Measurements from ENCODE around the gene ST8SIA5.

The ST8SIA5 gene

GRCh38 chr18:46787674-46788073 lies 30.8 kb upstream of the ST8SIA5 start:
- TF ChIP-seq TCF12 (IDR thresholded peaks at IDR 0.05; ENCODE audit: low read depth) (no peak), REST (IDR thresholded peaks at IDR 0.05; ENCODE audit: low read depth) (no peak), NFIC (IDR thresholded peaks at IDR 0.05) (no peak), EGR1 (IDR thresholded peaks at IDR 0.05) (no peak), YY1 (IDR thresholded peaks at IDR 0.05; ENCODE audit: low read depth) (no peak), CEBPB (IDR thresholded peaks at IDR 0.05) (no peak), MAX (IDR thresholded peaks at IDR 0.05) (no peak), RAD21 (IDR thresholded peaks at IDR 0.05; ENCODE audit: low read depth) (no peak), EP300 (IDR thresholded peaks at IDR 0.05; ENCODE audit: borderline replicate concordance) (no peak), CREB1 (IDR thresholded peaks at IDR 0.05; ENCODE audit: low read depth) (no peak), ZBTB7A (IDR thresholded peaks at IDR 0.05; ENCODE audit: low read depth) (no peak), USF1 (IDR thresholded peaks at IDR 0.05) (no peak), FOXM1 (IDR thresholded peaks at IDR 0.05; ENCODE audit: borderline replicate concordance, low read depth) (no peak), TEAD4 (IDR thresholded peaks at IDR 0.05) (no peak), TAF1 (IDR thresholded peaks at IDR 0.05; ENCODE audit: low read depth) (no peak)

GRCh38 chr18:46772357-46772756 lies 15.5 kb upstream of the ST8SIA5 start:
- TF ChIP-seq TEAD4 (IDR thresholded peaks at IDR 0.05): no peak
- TF ChIP-seq REST (IDR thresholded peaks at IDR 0.05; ENCODE audit: low read depth): no peak
- no peak for TF ChIP-seq EGR1 (IDR thresholded peaks at IDR 0.05)
- no peak for TF ChIP-seq CREB1 (IDR thresholded peaks at IDR 0.05; ENCODE audit: low read depth)
- TF ChIP-seq FOXM1 (IDR thresholded peaks at IDR 0.05; ENCODE audit: borderline replicate concordance, low read depth): no peak
- no peak for TF ChIP-seq YY1 (IDR thresholded peaks at IDR 0.05; ENCODE audit: low read depth)
- no peak for TF ChIP-seq NFIC (IDR thresholded peaks at IDR 0.05)
- no peak for TF ChIP-seq ZBTB7A (IDR thresholded peaks at IDR 0.05; ENCODE audit: low read depth)
- no peak for TF ChIP-seq TAF1 (IDR thresholded peaks at IDR 0.05; ENCODE audit: low read depth)
- TF ChIP-seq USF1 (IDR thresholded peaks at IDR 0.05): no peak
- no peak for TF ChIP-seq RAD21 (IDR thresholded peaks at IDR 0.05; ENCODE audit: low read depth)
- TF ChIP-seq CEBPB (IDR thresholded peaks at IDR 0.05): no peak

GRCh38 chr18:46771141-46771540 lies 14.3 kb upstream of the ST8SIA5 start:
- no peak for TF ChIP-seq YY1 (IDR thresholded peaks at IDR 0.05; ENCODE audit: low read depth)
- no peak for TF ChIP-seq NFIC (IDR thresholded peaks at IDR 0.05)

GRCh38 chr18:46770708-46771107 lies 13.9 kb upstream of the ST8SIA5 start:
- TF ChIP-seq TCF12 (IDR thresholded peaks at IDR 0.05; ENCODE audit: low read depth): no peak
- TF ChIP-seq EP300 (IDR thresholded peaks at IDR 0.05; ENCODE audit: borderline replicate concordance): no peak
- no peak for TF ChIP-seq FOXM1 (IDR thresholded peaks at IDR 0.05; ENCODE audit: borderline replicate concordance, low read depth)

GRCh38 chr18:46768166-46768921 lies 11.5 kb upstream of the ST8SIA5 start:
- TF ChIP-seq RAD21 (IDR thresholded peaks at IDR 0.05; ENCODE audit: low read depth): no peak
- no peak for TF ChIP-seq TEAD4 (IDR thresholded peaks at IDR 0.05)
- no peak for TF ChIP-seq FOXM1 (IDR thresholded peaks at IDR 0.05; ENCODE audit: borderline replicate concordance, low read depth)
- no peak for TF ChIP-seq USF1 (IDR thresholded peaks at IDR 0.05)
- TF ChIP-seq EP300 (IDR thresholded peaks at IDR 0.05; ENCODE audit: borderline replicate concordance): no peak
- no peak for TF ChIP-seq YY1 (IDR thresholded peaks at IDR 0.05; ENCODE audit: low read depth)
- no peak for TF ChIP-seq TCF12 (IDR thresholded peaks at IDR 0.05; ENCODE audit: low read depth)
- no peak for TF ChIP-seq TAF1 (IDR thresholded peaks at IDR 0.05; ENCODE audit: low read depth)
- TF ChIP-seq REST (IDR thresholded peaks at IDR 0.05; ENCODE audit: low read depth): no peak
- TF ChIP-seq CREB1 (IDR thresholded peaks at IDR 0.05; ENCODE audit: low read depth): no peak
- TF ChIP-seq MAX (IDR thresholded peaks at IDR 0.05): no peak
- no peak for TF ChIP-seq NFIC (IDR thresholded peaks at IDR 0.05)
- no peak for TF ChIP-seq CEBPB (IDR thresholded peaks at IDR 0.05)
- no peak for TF ChIP-seq EGR1 (IDR thresholded peaks at IDR 0.05)
- no peak for TF ChIP-seq ZBTB7A (IDR thresholded peaks at IDR 0.05; ENCODE audit: low read depth)
